CD4-positive, alpha-beta T cell (primary cell): ENCODE results near the gene ASTN1. TPM values are rescaled to one million over a fixed set of nuclear protein-coding genes. Genes with fewer than 3 reads are reported as not detected.

Experiments
- ATAC-seq: fragments of 200-7000 bp; cut with Tn5 transposase; one replicate; pipeline ENCODE4 v1.10.0; 2022; ENCODE audit warnings: mild to moderate bottlenecking; ENCODE audit not compliant: poor library complexity
- CTCF ChIA-PET: fragments of 350-600 bp; sonication (Branson Sonifier 250); formaldehyde crosslinking; loops from one replicate; lab custom pipeline; 2021; ENCODE audit warnings: antibody characterized with exemption, inconsistent platforms; lab: Charles Lee
- POLR2A ChIA-PET: fragments of 350-600 bp; sonication (Branson Sonifier 250); formaldehyde crosslinking; loops from one replicate; lab custom pipeline; 2021; ENCODE audit warnings: antibody characterized with exemption, inconsistent platforms; lab: Charles Lee
- DNase-seq, 14 experiments: peaks; one replicate each; pipeline ENCODE4 v3.0.0-alpha.2; 2013 to 2020; ENCODE audit warnings: mixed read lengths in 2 of 14
- H3K27ac ChIP-seq, 2 donors: one replicate each; pipeline versions ENCODE4 v1.5.1 to v1.7.0; 2013; ENCODE audit warnings: low read length in 2 of 2, low read depth in 1 of 2, mild to moderate bottlenecking in 1 of 2
- H3K27me3 ChIP-seq, 2 experiments: 1 replicate in 1 of 2; 2 replicates in 1 of 2; pipeline versions ENCODE4 v1.6.1 to v1.7.0; 2013; ENCODE audit warnings: low read length in 2 of 2, control low read depth in 1 of 2, mild to moderate bottlenecking in 1 of 2, moderate library complexity in 1 of 2; ENCODE audit not compliant: insufficient read depth in 2 of 2, control insufficient read depth in 1 of 2
- H3K36me3 ChIP-seq: one replicate; pipeline ENCODE4 v1.6.1; 2013; ENCODE audit warnings: low read length, control low read depth; ENCODE audit not compliant: insufficient read depth
- H3K4me1 ChIP-seq: one replicate; pipeline ENCODE4 v1.6.1; 2013; ENCODE audit warnings: low read length, control low read depth; ENCODE audit not compliant: insufficient read depth
- H3K4me3 ChIP-seq: one replicate; pipeline ENCODE4 v1.5.1; 2013; ENCODE audit warnings: mild to moderate bottlenecking, low read length, moderate library complexity
- H3K9me3 ChIP-seq, 2 experiments: 1 replicate in 1 of 2; 2 replicates in 1 of 2; pipeline versions ENCODE4 v1.6.1 to v1.7.0; 2013; ENCODE audit warnings: low read length in 2 of 2, mild to moderate bottlenecking in 2 of 2, control low read depth in 1 of 2, moderate library complexity in 1 of 2; ENCODE audit not compliant: control insufficient read depth in 1 of 2, insufficient read depth in 1 of 2
- H3K27ac Mint-ChIP-seq: one replicate; pipeline ENCODE4 v1.8.0; 2020; ENCODE audit warnings: mixed read lengths
- H3K27me3 Mint-ChIP-seq: one replicate; pipeline ENCODE4 v1.8.0; 2021; ENCODE audit warnings: mixed read lengths
- H3K36me3 Mint-ChIP-seq: one replicate; pipeline ENCODE4 v1.8.0; 2021; ENCODE audit warnings: low read depth, mixed read lengths
- H3K4me1 Mint-ChIP-seq: one replicate; pipeline ENCODE4 v1.8.0; 2021; ENCODE audit warnings: low read depth, mixed read lengths
- H3K4me3 Mint-ChIP-seq: one replicate; pipeline ENCODE4 v1.8.0; 2020; ENCODE audit warnings: mild to moderate bottlenecking, mixed read lengths
- H3K9me3 Mint-ChIP-seq: one replicate; pipeline ENCODE4 v1.8.0; 2020; ENCODE audit warnings: mixed read lengths
- CTCF ChIP-seq: fragments of 200-600 bp; IDR thresholded peaks from one replicate; pipeline ENCODE4 v1.8.0; 2022; ENCODE audit warnings: antibody characterized with exemption, mild to moderate bottlenecking
- intact Hi-C, 2 experiments: fragments of 100-400 bp; cut with DNase I in 1 of 2; cut with micrococcal nuclease in 1 of 2; formaldehyde crosslinking; loops; one replicate each; pipeline versions ENCODE4 v1.15.1 to v1.9.0; 2023 to 2025; cut with DNase I, micrococcal nuclease
- total RNA-seq, 174 experiments: library from RNA in 2 of 174; stranded (reverse) in 2 of 174; gene quantifications; one replicate each; pipeline ENCODE4 v1.2.3 and lab custom pipeline; 2021 to 2026

Gene ASTN1
- total RNA-seq, 2 experiments from 2014 or later, result not detected

DNA sequence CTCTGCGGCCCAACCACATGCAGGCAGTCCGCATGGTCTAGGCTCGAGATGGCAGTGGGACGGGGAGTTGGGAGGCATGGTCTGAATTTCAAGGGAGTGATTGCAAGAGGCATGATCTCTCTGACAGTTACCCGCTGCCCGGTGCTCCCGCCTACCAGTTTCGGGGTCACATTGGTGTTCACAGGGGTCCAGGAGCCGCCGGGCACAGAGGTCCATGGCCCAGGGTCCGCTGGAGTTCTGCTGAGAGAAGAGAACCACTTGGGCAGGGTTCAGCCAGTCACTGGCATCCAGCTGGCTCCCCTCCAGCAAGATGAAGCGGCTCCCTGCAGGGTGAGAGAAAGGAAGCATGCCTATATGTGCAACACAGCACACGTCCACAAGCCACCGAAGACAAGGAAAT lies 141.3 kb downstream of the ASTN1 start:
- Histone ChIP-seq H3K27ac (no peak overlapping the region), H3K36me3 (no peaks in the 10 kb centered on the region), H3K27me3 (no peaks in the 10 kb centered on the region), H3K9me3 (peaks cover 0 to 8% of the 10 kb centered on the region in 2 experiments), H3K4me1 (no peaks in the 10 kb centered on the region), H3K4me3 (no peak overlapping the region)
- ATAC-seq, result no peak
- peaks cover 3% of the 10 kb centered on the region for H3K9me3 Mint-ChIP-seq
- no peak overlapping the region for H3K4me3 Mint-ChIP-seq
- no peak overlapping the region for H3K27ac Mint-ChIP-seq
- intact Hi-C loops, result no loop called here
- no peak for TF ChIP-seq CTCF
- CTCF ChIA-PET, result no interaction called here
- H3K27me3 Mint-ChIP-seq, result no peaks in the 10 kb centered on the region
- no peak for DNase-seq
- POLR2A ChIA-PET, result no interaction called here
- no peaks in the 10 kb centered on the region for H3K4me1 Mint-ChIP-seq
- H3K36me3 Mint-ChIP-seq, result no peaks in the 10 kb centered on the region

GRCh38 chr1:177021687-177022086 lies 142.8 kb downstream of the ASTN1 start:
- Mint-ChIP-seq H3K9me3 (no peaks in the 10 kb centered on the region), H3K4me3 (no peak overlapping the region), H3K36me3 (no peaks in the 10 kb centered on the region), H3K27me3 (no peaks in the 10 kb centered on the region), H3K4me1 (no peaks in the 10 kb centered on the region), H3K27ac (no peak overlapping the region)
- intact Hi-C loops, result no loop called here
- Histone ChIP-seq H3K4me1 (no peaks in the 10 kb centered on the region), H3K36me3 (no peaks in the 10 kb centered on the region), H3K9me3 (peaks cover 0 to 8% of the 10 kb centered on the region in 2 experiments), H3K27ac (no peak overlapping the region), H3K27me3 (no peaks in the 10 kb centered on the region), H3K4me3 (no peak overlapping the region)
- TF ChIP-seq CTCF, result no peak
- ChIA-PET CTCF (no interaction called here), POLR2A (no interaction called here)
- no peak for DNase-seq
- no peak for ATAC-seq

GRCh38 chr1:177020851-177021589 lies 143.5 kb downstream of the ASTN1 start:
- Histone ChIP-seq H3K36me3 (no peaks in the 10 kb centered on the region), H3K4me1 (no peaks in the 10 kb centered on the region), H3K27ac (no peak overlapping the region), H3K27me3 (no peaks in the 10 kb centered on the region), H3K9me3 (peaks cover 0 to 8% of the 10 kb centered on the region in 2 experiments), H3K4me3 (no peak overlapping the region)
- no peak overlapping the region for H3K27ac Mint-ChIP-seq
- no peak for TF ChIP-seq CTCF
- no peak overlapping the region for H3K4me3 Mint-ChIP-seq
- ATAC-seq, result no peak
- H3K27me3 Mint-ChIP-seq, result no peaks in the 10 kb centered on the region
- ChIA-PET CTCF (no interaction called here), POLR2A (no interaction called here)
- H3K36me3 Mint-ChIP-seq, result no peaks in the 10 kb centered on the region
- no peaks in the 10 kb centered on the region for H3K4me1 Mint-ChIP-seq
- no peaks in the 10 kb centered on the region for H3K9me3 Mint-ChIP-seq
- no peak for DNase-seq
- intact Hi-C loops, result no loop called here
